CD14-positive monocyte (primary cell): Measurements from ENCODE around the gene EPB41L4B. TPM values are rescaled to one million over a fixed set of nuclear protein-coding genes. Genes with fewer than 3 reads are reported as not detected.

ENCODE experiments used
- DNase-seq, 3 donors: peaks; one replicate each; pipeline ENCODE4 v3.0.0-alpha.2; 2011 to 2022
- H2AFZ ChIP-seq: 2 replicates; pipeline ENCODE4 v1.6.0; 2012; ENCODE audit warnings: mild to moderate bottlenecking, low read depth, low read length, inconsistent platforms; ENCODE audit not compliant: insufficient read depth, poor library complexity, severe bottlenecking
- H3K27ac ChIP-seq, 2 donors: 1 replicate in 1 of 2; 2 replicates in 1 of 2; pipeline ENCODE4 v1.5.1; 2012 to 2013; ENCODE audit warnings: low read length in 2 of 2, control low read depth in 1 of 2, inconsistent platforms in 1 of 2, low read depth in 1 of 2, mild to moderate bottlenecking in 1 of 2
- H3K27me3 ChIP-seq, 2 donors: one replicate each; pipeline versions ENCODE4 v1.6.0 to v1.6.1; 2011 to 2013; ENCODE audit warnings: low read length in 2 of 2; ENCODE audit not compliant: control insufficient read depth in 2 of 2, insufficient read depth in 2 of 2
- H3K36me3 ChIP-seq, 2 donors: replicated peaks in 1 of 2; 1 replicate in 1 of 2; 2 replicates in 1 of 2; pipeline versions ENCODE4 v1.5.1 to v1.6.1; 2012 to 2013; ENCODE audit warnings: low read length in 2 of 2, control low read depth in 1 of 2, inconsistent platforms in 1 of 2, mild to moderate bottlenecking in 1 of 2; ENCODE audit not compliant: insufficient read depth in 2 of 2, control insufficient read depth in 1 of 2
- H3K4me1 ChIP-seq, 2 donors: 1 replicate in 1 of 2; 2 replicates in 1 of 2; pipeline versions ENCODE4 v1.5.1 to v1.6.1; 2012 to 2013; ENCODE audit warnings: low read length in 2 of 2, control low read depth in 1 of 2, inconsistent platforms in 1 of 2, mild to moderate bottlenecking in 1 of 2, moderate library complexity in 1 of 2; ENCODE audit not compliant: insufficient read depth in 2 of 2, control insufficient read depth in 1 of 2
- H3K4me2 ChIP-seq: replicated peaks from 2 replicates; pipeline ENCODE3; 2012; ENCODE audit warnings: low read length, moderate library complexity, mild to moderate bottlenecking; ENCODE audit not compliant: poor library complexity, severe bottlenecking; ENCODE audit errors: extremely low read depth
- H3K4me3 ChIP-seq, 3 experiments: fragments of 200-600 bp in 1 of 3; sonication (generic) in 1 of 3; replicated peaks in 1 of 3; 1 replicate in 2 of 3; 2 replicates in 1 of 3; pipeline ENCODE4 v1.5.1; 2011 to 2013; ENCODE audit warnings: low read length in 3 of 3, mild to moderate bottlenecking in 3 of 3, control low read depth in 2 of 3, low read depth in 2 of 3, inconsistent platforms in 1 of 3, moderate library complexity in 1 of 3
- H3K79me2 ChIP-seq: 2 replicates; pipeline ENCODE4 v1.6.0; 2012; ENCODE audit warnings: mild to moderate bottlenecking, control low read depth, inconsistent platforms, low read length, moderate library complexity; ENCODE audit not compliant: insufficient read depth
- H3K9ac ChIP-seq: 2 replicates; pipeline ENCODE4 v1.6.0; 2017; ENCODE audit warnings: low read length, mild to moderate bottlenecking; ENCODE audit not compliant: insufficient read depth, poor library complexity, severe bottlenecking
- H3K9me3 ChIP-seq, 2 donors: replicated peaks in 1 of 2; 1 replicate in 1 of 2; 2 replicates in 1 of 2; pipeline versions ENCODE4 v1.5.1 to v1.6.1; 2012 to 2013; ENCODE audit warnings: low read length in 2 of 2, control low read depth in 1 of 2; ENCODE audit not compliant: control insufficient read depth in 1 of 2, insufficient read depth in 1 of 2
- H4K20me1 ChIP-seq: 2 replicates; pipeline ENCODE4 v1.6.0; 2012; ENCODE audit warnings: mild to moderate bottlenecking, low read length, control low read depth, moderate library complexity; ENCODE audit not compliant: insufficient read depth
- H3K27ac Mint-ChIP-seq, 7 donors: one replicate each; pipeline ENCODE4 v1.8.0; 2020; ENCODE audit warnings: mild to moderate bottlenecking in 7 of 7, mixed read lengths in 7 of 7, moderate library complexity in 6 of 7, inconsistent platforms in 2 of 7
- H3K27me3 Mint-ChIP-seq, 3 donors: one replicate each; pipeline ENCODE4 v1.8.0; 2021 to 2022; ENCODE audit warnings: low read depth in 3 of 3, mild to moderate bottlenecking in 3 of 3, mixed read lengths in 3 of 3, moderate library complexity in 3 of 3, inconsistent platforms in 1 of 3
- H3K36me3 Mint-ChIP-seq, 2 donors: one replicate each; pipeline ENCODE4 v1.8.0; 2020; ENCODE audit warnings: mixed read lengths in 2 of 2, inconsistent platforms in 1 of 2, mild to moderate bottlenecking in 1 of 2
- H3K4me1 Mint-ChIP-seq: one replicate; pipeline ENCODE4 v1.8.0; 2020; ENCODE audit warnings: mild to moderate bottlenecking, mixed read lengths
- H3K4me3 Mint-ChIP-seq, 2 donors: one replicate each; pipeline ENCODE4 v1.8.0; 2020; ENCODE audit warnings: mild to moderate bottlenecking in 2 of 2, mixed read lengths in 2 of 2, moderate library complexity in 1 of 2
- H3K9me3 Mint-ChIP-seq, 7 donors: one replicate each; pipeline ENCODE4 v1.8.0; 2020 to 2022; ENCODE audit warnings: mixed read lengths in 7 of 7, mild to moderate bottlenecking in 6 of 7, moderate library complexity in 6 of 7, inconsistent platforms in 2 of 7
- WGBS: methylation state at CpG from one replicate; pipeline ENCODE4 v1.1.5; 2013; ENCODE audit warnings: missing lambda C conversion rate; ENCODE audit not compliant: insufficient coverage; 5-methylcytosine and 5-hydroxymethylcytosine counted together
- intact Hi-C, 2 donors: fragments of 100-400 bp; cut with micrococcal nuclease; formaldehyde crosslinking; loops; one replicate each; pipeline versions ENCODE4 v1.15.0 to v1.15.1; 2023
- polyA plus RNA-seq, 3 donors: library from polyadenylated mRNA; depleted of rRNA in 1 of 3; unstranded in 2 of 3; stranded (reverse) in 1 of 3; fragments of 300-500 nt in 2 of 3; fragments of >200 nt in 1 of 3; fragmentation: Illumina TruSeq in 2 of 3; gene quantifications; 1 replicate in 2 of 3; 2 replicates in 1 of 3; pipeline ENCODE4 v1.2.3, GENCODE V29; 2012 to 2021
- TF ChIP-seq, protein P1 (sequence below): fragments of 200-600 bp; IDR thresholded peaks from one replicate; pipeline ENCODE4 v1.8.0; 2022; ENCODE audit warnings: antibody characterized with exemption, mild to moderate bottlenecking

The EPB41L4B gene
- polyA plus RNA-seq, 3 donors, result not detected

DNA sequence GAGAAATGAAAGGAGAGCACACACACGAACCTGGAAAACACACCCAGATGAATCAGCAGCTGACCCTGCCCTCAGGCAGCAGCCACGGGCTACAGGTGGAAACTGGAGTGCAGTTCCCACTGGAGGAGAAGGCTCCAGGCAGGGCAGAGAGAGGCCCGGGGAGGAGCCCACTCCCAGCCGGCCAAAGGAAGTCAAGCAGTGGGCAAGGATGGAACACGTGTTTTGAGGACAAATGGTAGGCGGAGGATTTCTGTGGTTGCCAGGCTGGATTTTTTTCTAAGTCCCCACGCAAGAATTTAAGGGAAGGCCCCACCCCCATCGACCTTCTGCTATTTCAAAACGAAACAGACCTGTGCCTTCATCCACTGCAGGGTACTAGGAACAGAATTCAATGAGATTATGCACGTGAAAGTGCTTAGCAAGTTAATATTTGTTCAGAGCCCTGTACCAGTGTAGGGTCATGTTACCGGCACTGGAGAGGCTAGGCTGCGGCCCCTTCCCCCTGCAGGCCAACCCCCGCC lies 6.8 kb downstream of the EPB41L4B start:
- Histone ChIP-seq H3K9ac (no peak overlapping the region), H4K20me1 (no peaks in the 10 kb centered on the region), H3K4me1 (peaks cover 0 to 22% of the 10 kb centered on the region in 2 donors), H3K4me3 (no peak overlapping the region), H3K36me3 (no peaks in the 10 kb centered on the region), H3K79me2 (no peaks in the 10 kb centered on the region), H3K27ac (no peak overlapping the region), H3K4me2 (no peak overlapping the region), H2AFZ (no peak overlapping the region), H3K9me3 (peaks cover 0 to 15% of the 10 kb centered on the region in 2 donors), H3K27me3 (peaks cover 27 to 56% of the 10 kb centered on the region in 2 donors)
- no peak for DNase-seq
- peak overlapping the region in 1 of 2 donors; percentile 44 for H3K4me3 Mint-ChIP-seq
- 55% methylated on average over 6 of the region's 13 CpGs for WGBS
- intact Hi-C loops, result no loop called here
- H3K36me3 Mint-ChIP-seq, result peaks cover 0 to 2% of the 10 kb centered on the region in 2 donors
- H3K4me1 Mint-ChIP-seq, result peaks cover 22% of the 10 kb centered on the region
- H3K9me3 Mint-ChIP-seq, result peaks cover 0 to 11% (median 2%) of the 10 kb centered on the region in 7 donors
- TF ChIP-seq, protein P1, sequence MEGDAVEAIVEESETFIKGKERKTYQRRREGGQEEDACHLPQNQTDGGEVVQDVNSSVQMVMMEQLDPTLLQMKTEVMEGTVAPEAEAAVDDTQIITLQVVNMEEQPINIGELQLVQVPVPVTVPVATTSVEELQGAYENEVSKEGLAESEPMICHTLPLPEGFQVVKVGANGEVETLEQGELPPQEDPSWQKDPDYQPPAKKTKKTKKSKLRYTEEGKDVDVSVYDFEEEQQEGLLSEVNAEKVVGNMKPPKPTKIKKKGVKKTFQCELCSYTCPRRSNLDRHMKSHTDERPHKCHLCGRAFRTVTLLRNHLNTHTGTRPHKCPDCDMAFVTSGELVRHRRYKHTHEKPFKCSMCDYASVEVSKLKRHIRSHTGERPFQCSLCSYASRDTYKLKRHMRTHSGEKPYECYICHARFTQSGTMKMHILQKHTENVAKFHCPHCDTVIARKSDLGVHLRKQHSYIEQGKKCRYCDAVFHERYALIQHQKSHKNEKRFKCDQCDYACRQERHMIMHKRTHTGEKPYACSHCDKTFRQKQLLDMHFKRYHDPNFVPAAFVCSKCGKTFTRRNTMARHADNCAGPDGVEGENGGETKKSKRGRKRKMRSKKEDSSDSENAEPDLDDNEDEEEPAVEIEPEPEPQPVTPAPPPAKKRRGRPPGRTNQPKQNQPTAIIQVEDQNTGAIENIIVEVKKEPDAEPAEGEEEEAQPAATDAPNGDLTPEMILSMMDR, result no peak
- H3K27ac Mint-ChIP-seq, result no peak overlapping the region
- peaks cover 59 to 75% (median 65%) of the 10 kb centered on the region in 3 donors for H3K27me3 Mint-ChIP-seq

DNA sequence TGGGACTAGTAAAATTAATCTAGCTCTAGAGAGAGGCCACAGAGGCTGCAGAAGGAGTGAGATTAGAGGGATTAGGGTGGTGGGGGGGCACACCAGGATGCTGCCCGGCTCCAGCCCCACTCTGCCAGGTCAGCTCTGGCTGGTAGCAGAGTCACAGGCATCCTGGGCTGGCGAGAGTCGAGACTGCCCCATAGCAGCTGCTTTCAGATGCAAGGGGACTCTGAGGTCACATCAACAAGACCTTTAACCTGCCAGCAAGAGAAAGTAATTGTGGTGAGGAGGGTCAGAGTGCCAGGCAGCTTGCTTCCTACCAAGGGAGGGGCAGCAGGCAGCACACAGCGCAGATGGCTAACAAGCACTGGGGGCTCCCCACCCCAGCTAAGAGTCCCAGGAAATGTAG lies 7.5 kb downstream of the EPB41L4B start:
- Histone ChIP-seq H3K9me3 (peaks cover 0 to 12% of the 10 kb centered on the region in 2 donors), H3K9ac (no peak overlapping the region), H3K4me2 (no peak overlapping the region), H3K4me1 (peaks cover 0 to 22% of the 10 kb centered on the region in 2 donors), H3K4me3 (no peak overlapping the region), H3K27ac (no peak overlapping the region), H3K27me3 (peaks cover 20 to 49% of the 10 kb centered on the region in 2 donors), H4K20me1 (no peaks in the 10 kb centered on the region), H3K79me2 (no peaks in the 10 kb centered on the region), H3K36me3 (no peaks in the 10 kb centered on the region), H2AFZ (no peak overlapping the region)
- H3K9me3 Mint-ChIP-seq, result peaks cover 0 to 11% (median 0%) of the 10 kb centered on the region in 7 donors
- peaks cover 53 to 70% (median 62%) of the 10 kb centered on the region in 3 donors for H3K27me3 Mint-ChIP-seq
- H3K27ac Mint-ChIP-seq, result no peak overlapping the region
- H3K4me3 Mint-ChIP-seq, result peak overlapping the region in 1 of 2 donors; percentile 35
- DNase-seq, result no peak
- TF ChIP-seq, protein P1, result no peak
- WGBS, result 100% methylated on average over 3 of the region's 4 CpGs
- H3K4me1 Mint-ChIP-seq, result peaks cover 19% of the 10 kb centered on the region
- no peaks in the 10 kb centered on the region for H3K36me3 Mint-ChIP-seq
- intact Hi-C loops, result no loop called here
